Measurements from ENCODE around the gene EFCAB6. TPM values are rescaled to one million over a fixed set of nuclear protein-coding genes. Genes with fewer than 3 reads are reported as not detected.

Gene EFCAB6
- total RNA-seq, 2 experiments from 2014 or later = 0.13 TPM; not detected in 1

GRCh38 chr22:43625242-43625641 is 186.9 kb downstream of the EFCAB6 start:
- POLR2A ChIA-PET = interaction anchor here (0.7 kb wide), 1 partner anchor 78 kb away, joined by 3 read pairs; no protein-coding TSS in a partner anchor
- H3K9me3 ChIP-seq (ENCODE audit: low read length) = no peaks in the 10 kb centered on the region
- intact Hi-C loops (cut with micrococcal nuclease; ENCODE audit: unreplicated experiment) = no loop called here
- no peak for DNase-seq (ENCODE audit: low spot score)
- BruUV-seq (replicated peaks) = no TSS peak
- H3K27ac ChIP-seq (ENCODE audit: low read depth, low read length, poor library complexity, severe bottlenecking) = no peak overlapping the region
- H3K4me3 ChIP-seq (ENCODE audit: low read depth, low read length, poor library complexity, severe bottlenecking) = no peak overlapping the region
- no peaks in the 10 kb centered on the region for H3K79me2 ChIP-seq (ENCODE audit: insufficient read depth, low read depth, low read length)
- TF ChIP-seq, protein P1, sequence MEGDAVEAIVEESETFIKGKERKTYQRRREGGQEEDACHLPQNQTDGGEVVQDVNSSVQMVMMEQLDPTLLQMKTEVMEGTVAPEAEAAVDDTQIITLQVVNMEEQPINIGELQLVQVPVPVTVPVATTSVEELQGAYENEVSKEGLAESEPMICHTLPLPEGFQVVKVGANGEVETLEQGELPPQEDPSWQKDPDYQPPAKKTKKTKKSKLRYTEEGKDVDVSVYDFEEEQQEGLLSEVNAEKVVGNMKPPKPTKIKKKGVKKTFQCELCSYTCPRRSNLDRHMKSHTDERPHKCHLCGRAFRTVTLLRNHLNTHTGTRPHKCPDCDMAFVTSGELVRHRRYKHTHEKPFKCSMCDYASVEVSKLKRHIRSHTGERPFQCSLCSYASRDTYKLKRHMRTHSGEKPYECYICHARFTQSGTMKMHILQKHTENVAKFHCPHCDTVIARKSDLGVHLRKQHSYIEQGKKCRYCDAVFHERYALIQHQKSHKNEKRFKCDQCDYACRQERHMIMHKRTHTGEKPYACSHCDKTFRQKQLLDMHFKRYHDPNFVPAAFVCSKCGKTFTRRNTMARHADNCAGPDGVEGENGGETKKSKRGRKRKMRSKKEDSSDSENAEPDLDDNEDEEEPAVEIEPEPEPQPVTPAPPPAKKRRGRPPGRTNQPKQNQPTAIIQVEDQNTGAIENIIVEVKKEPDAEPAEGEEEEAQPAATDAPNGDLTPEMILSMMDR (conservative IDR thresholded peaks at IDR 0.05; ENCODE audit: low read length) = no peak
- no peak for TF ChIP-seq EZH2phosphoT487 (IDR thresholded peaks at IDR 0.05; ENCODE audit: borderline replicate concordance, low read depth, low read length)
- H3K4me1 ChIP-seq (ENCODE audit: insufficient read depth, low read length, poor library complexity, severe bottlenecking) = no peaks in the 10 kb centered on the region
- H4K20me1 ChIP-seq (ENCODE audit: insufficient read depth, low read length) = no peaks in the 10 kb centered on the region
- no peaks in the 10 kb centered on the region for H3K9me2 ChIP-seq (ENCODE audit: insufficient read depth, low read length)
- no peak overlapping the region for H3K4me2 ChIP-seq (ENCODE audit: low read length)
- no peaks in the 10 kb centered on the region for H3K36me3 ChIP-seq (ENCODE audit: insufficient read depth, low read length)
- CTCF ChIA-PET (ENCODE audit: unreplicated experiment) = no interaction called here
- no peak overlapping the region for H2AFZ ChIP-seq (ENCODE audit: low read length)

GRCh38 chr22:43624144-43624998 is 187.7 kb downstream of the EFCAB6 start:
- POLR2A ChIA-PET = no interaction called here
- Histone ChIP-seq H3K4me3 (ENCODE audit: low read depth, low read length, poor library complexity, severe bottlenecking) (no peak overlapping the region), H3K4me1 (ENCODE audit: insufficient read depth, low read length, poor library complexity, severe bottlenecking) (no peaks in the 10 kb centered on the region), H3K27ac (ENCODE audit: low read depth, low read length, poor library complexity, severe bottlenecking) (no peak overlapping the region), H3K9me2 (ENCODE audit: insufficient read depth, low read length) (no peaks in the 10 kb centered on the region), H3K4me2 (ENCODE audit: low read length) (no peak overlapping the region), H2AFZ (ENCODE audit: low read length) (no peak overlapping the region), H3K79me2 (ENCODE audit: insufficient read depth, low read depth, low read length) (no peaks in the 10 kb centered on the region), H3K9me3 (ENCODE audit: low read length) (no peaks in the 10 kb centered on the region), H4K20me1 (ENCODE audit: insufficient read depth, low read length) (no peaks in the 10 kb centered on the region), H3K36me3 (ENCODE audit: insufficient read depth, low read length) (no peaks in the 10 kb centered on the region)
- CTCF ChIA-PET (ENCODE audit: unreplicated experiment) = no interaction called here
- DNase-seq (ENCODE audit: low spot score) = no peak
- TF ChIP-seq EZH2phosphoT487 (IDR thresholded peaks at IDR 0.05; ENCODE audit: borderline replicate concordance, low read depth, low read length) = no peak
- TF ChIP-seq, protein P1 (conservative IDR thresholded peaks at IDR 0.05; ENCODE audit: low read length) = no peak
- intact Hi-C loops (cut with micrococcal nuclease; ENCODE audit: unreplicated experiment) = no loop called here
- no TSS peak for BruUV-seq (replicated peaks)

DNA sequence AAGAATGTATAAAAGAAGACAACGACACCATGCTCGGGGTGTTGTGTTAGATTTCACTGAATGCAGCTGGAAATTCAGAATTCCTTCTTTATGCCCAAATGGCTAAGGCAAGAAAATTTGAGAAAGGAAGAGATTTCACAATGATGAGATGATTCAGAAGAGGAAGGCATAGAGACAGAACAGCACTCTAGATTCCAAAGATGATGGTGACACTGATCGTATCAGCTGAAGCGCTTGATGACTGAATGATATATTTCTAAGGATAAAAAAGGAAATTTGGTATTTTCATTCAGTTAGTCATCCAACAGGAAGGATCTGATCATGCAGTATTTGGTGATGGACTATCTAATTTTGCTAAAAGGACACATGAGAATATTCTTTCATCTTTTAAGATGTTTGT is 189.2 kb downstream of the EFCAB6 start:
- CTCF ChIA-PET (ENCODE audit: unreplicated experiment) = no interaction called here
- H3K4me1 ChIP-seq (ENCODE audit: insufficient read depth, low read length, poor library complexity, severe bottlenecking) = no peaks in the 10 kb centered on the region
- intact Hi-C loops (cut with micrococcal nuclease; ENCODE audit: unreplicated experiment) = no loop called here
- H3K4me2 ChIP-seq (ENCODE audit: low read length) = no peak overlapping the region
- no peak overlapping the region for H3K4me3 ChIP-seq (ENCODE audit: low read depth, low read length, poor library complexity, severe bottlenecking)
- no peaks in the 10 kb centered on the region for H3K9me2 ChIP-seq (ENCODE audit: insufficient read depth, low read length)
- H3K9me3 ChIP-seq (ENCODE audit: low read length) = no peaks in the 10 kb centered on the region
- H3K36me3 ChIP-seq (ENCODE audit: insufficient read depth, low read length) = no peaks in the 10 kb centered on the region
- H2AFZ ChIP-seq (ENCODE audit: low read length) = no peak overlapping the region
- no peak for TF ChIP-seq EZH2phosphoT487 (IDR thresholded peaks at IDR 0.05; ENCODE audit: borderline replicate concordance, low read depth, low read length)
- TF ChIP-seq, protein P1 (conservative IDR thresholded peaks at IDR 0.05; ENCODE audit: low read length) = no peak
- no peaks in the 10 kb centered on the region for H4K20me1 ChIP-seq (ENCODE audit: insufficient read depth, low read length)
- no TSS peak for BruUV-seq (replicated peaks)
- no peak overlapping the region for H3K27ac ChIP-seq (ENCODE audit: low read depth, low read length, poor library complexity, severe bottlenecking)
- POLR2A ChIA-PET = no interaction called here
- H3K79me2 ChIP-seq (ENCODE audit: insufficient read depth, low read depth, low read length) = no peaks in the 10 kb centered on the region
- no peak for DNase-seq (ENCODE audit: low spot score)
